AG09319 (cell line): ENCODE data around the gene IDUA.

Experiments used
- DNase-seq: peaks from one replicate; pipeline ENCODE4 v3.0.0-alpha.2; 2010; ENCODE audit warnings: low read depth; ENCODE audit errors: extremely low read depth
- CTCF ChIP-seq: IDR thresholded peaks from 2 replicates; pipeline ENCODE4 v1.5.1; 2011; ENCODE audit warnings: low read depth, mild to moderate bottlenecking, inconsistent platforms, low read length, moderate library complexity

The IDUA gene

GRCh38 chr4:952881-953573 lies 33.8 kb upstream of the IDUA start:
- no peak for DNase-seq
- no peak for TF ChIP-seq CTCF

GRCh38 chr4:953574-953915 lies 33.3 kb upstream of the IDUA start:
- no peak for TF ChIP-seq CTCF
- no peak for DNase-seq

GRCh38 chr4:954211-955020 lies 32.4 kb upstream of the IDUA start:
- DNase-seq = no peak

GRCh38 chr4:955161-955921 lies 31.5 kb upstream of the IDUA start:
- TF ChIP-seq CTCF = no peak
- no peak for DNase-seq

More at GRCh38 chr4:954211-955020, 32.4 kb upstream of the IDUA start:
- no peak for TF ChIP-seq CTCF

DNA sequence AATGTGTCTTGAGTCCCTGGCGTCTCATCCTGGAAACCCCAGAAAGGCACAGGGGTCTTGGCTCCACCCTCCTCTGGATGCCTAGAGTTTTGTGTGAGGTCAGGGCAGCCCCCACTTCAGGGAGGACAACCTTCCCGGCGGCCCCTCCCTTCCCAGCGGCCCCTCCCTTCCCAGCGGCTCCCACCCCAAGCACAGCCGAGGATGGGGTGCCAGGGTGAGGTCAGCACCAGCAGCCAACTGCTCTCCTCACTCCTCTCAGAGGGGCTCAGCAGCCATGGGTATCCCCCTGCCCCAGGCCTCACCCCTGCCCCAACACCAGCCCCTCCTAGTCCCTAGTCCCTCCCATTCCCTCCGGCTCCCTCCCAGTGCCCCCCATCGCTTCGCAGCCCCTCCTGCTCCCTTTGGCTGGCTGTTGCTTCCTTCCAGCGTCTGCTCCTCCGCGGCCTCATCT lies 30.9 kb upstream of the IDUA start:
- no peak for DNase-seq
- no peak for TF ChIP-seq CTCF

DNA sequence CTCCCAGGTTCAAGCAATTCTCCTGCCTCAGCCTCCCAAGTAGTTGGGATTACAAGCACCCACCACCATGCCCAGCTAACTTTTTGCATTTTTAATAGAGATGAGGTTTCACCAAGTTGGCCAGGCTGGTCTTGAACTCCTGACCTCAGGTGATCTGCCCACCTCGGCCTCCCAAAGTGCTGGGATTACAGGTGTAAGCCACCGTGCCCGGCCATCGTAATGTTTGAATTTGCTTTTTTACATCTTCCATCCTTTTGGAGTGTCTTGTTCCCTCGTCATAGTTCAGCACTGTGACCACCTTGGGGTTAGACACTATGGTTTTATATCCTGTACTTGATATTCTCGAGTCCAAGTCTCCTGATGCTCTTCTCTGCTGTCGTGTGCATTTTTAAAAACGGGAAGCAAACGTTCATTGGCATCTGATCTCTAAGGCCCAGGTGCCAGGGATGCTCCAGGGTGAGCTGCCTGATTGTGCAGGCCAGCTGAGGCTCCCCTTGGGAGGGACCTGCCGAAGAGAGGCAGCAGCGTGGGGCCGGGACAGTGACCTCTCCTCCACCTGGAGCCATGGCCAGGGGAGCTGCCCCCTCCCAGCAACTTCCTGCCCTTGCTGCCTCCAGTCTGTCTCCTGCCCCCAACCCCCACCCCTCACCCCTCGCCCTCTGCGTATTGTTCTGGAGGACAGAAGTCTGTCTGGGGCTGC lies 30.2 kb upstream of the IDUA start:
- TF ChIP-seq CTCF = no peak
- no peak for DNase-seq
